BLaER1 treated with 17β-estradiol and CSF1 and Interleukin-3, amounts not matched to agents 10 nM and 100 nM (cell line): Measurements from ENCODE around the gene PDXP.
"Not testable (repeated sequence)": the region's sequence is repeated elsewhere in the genome, so short reads cannot be mapped to it uniquely, and the experiment has no call there.

Experiments used
- H3K27ac ChIP-seq, 11 experiments: shearing (Covaris generic); formaldehyde crosslinking; 2 replicates each; pipeline ENCODE4 v1.8.1; 2022
- H3K27me3 ChIP-seq, 11 experiments: shearing (Covaris generic); formaldehyde crosslinking; 2 replicates each; pipeline ENCODE4 v1.8.1; 2022
- H3K36me3 ChIP-seq, 11 experiments: shearing (Covaris generic); formaldehyde crosslinking; 2 replicates each; pipeline ENCODE4 v1.8.1; 2022
- H3K4me1 ChIP-seq, 10 experiments: shearing (Covaris generic); formaldehyde crosslinking; 2 replicates each; pipeline ENCODE4 v1.8.1; 2022
- H3K4me2 ChIP-seq, 11 experiments: shearing (Covaris generic); formaldehyde crosslinking; 2 replicates each; pipeline ENCODE4 v1.8.1; 2022
- H3K4me3 ChIP-seq, 10 experiments: shearing (Covaris generic); formaldehyde crosslinking; 2 replicates each; pipeline ENCODE4 v1.8.1; 2022
- H3K9ac ChIP-seq, 11 experiments: shearing (Covaris generic); formaldehyde crosslinking; 2 replicates each; pipeline ENCODE4 v1.8.1; 2022
- H3K9me3 ChIP-seq, 11 experiments: shearing (Covaris generic); formaldehyde crosslinking; replicated peaks in 1 of 11; 2 replicates each; pipeline ENCODE4 v1.8.1; 2022
- H4K20me1 ChIP-seq, 11 experiments: shearing (Covaris generic); formaldehyde crosslinking; 2 replicates each; pipeline ENCODE4 v1.8.1; 2022
- Cebpa-rat ChIP-seq, 11 experiments: shearing (Covaris generic); IDR thresholded peaks; 2 replicates each; pipeline ENCODE4 v1.8.1; 2022

The PDXP gene

GRCh38 chr22:37658133-37659065 is at the start of gene PDXP:
Gene PDXP, plus strand, starts transcription at chr22:37658723. Its CDS starts 60 bp downstream, at chr22:37658783.
- no peak for TF ChIP-seq Cebpa-rat (IDR thresholded peaks at IDR 0.05)
- Histone ChIP-seq H3K9me3 (no peaks in the 10 kb centered on the region), H3K27ac (peak within 1 kb of the TSS; percentile 36 to 92 (median 87); a peak in 21 of 22 replicates), H3K9ac (peak within 1 kb of the TSS; percentile 80 to 95 (median 91)), H4K20me1 (peaks cover 10 to 70% (median 45%) of the 10 kb centered on the region in 11 experiments; a peak in 21 of 22 replicates), H3K4me3 (peak within 1 kb of the TSS; percentile 73 to 98 (median 87)), H3K4me2 (peak within 1 kb of the TSS; percentile 91 to 100 (median 98)), H3K4me1 (peaks cover 47 to 62% (median 50%) of the 10 kb centered on the region in 10 experiments), H3K27me3 (no peaks in the 10 kb centered on the region), H3K36me3 (peaks cover 12 to 24% (median 17%) of the 10 kb centered on the region in 11 experiments)

- H3K9me3 ChIP-seq: no peaks in the 10 kb centered on the region
- peaks cover 0 to 30% (median 10%) of the 10 kb centered on the region in 11 experiments; a peak in 9 of 22 replicates for H4K20me1 ChIP-seq
- H3K36me3 ChIP-seq: peaks cover 8 to 32% (median 23%) of the 10 kb centered on the region in 11 experiments
- TF ChIP-seq Cebpa-rat (IDR thresholded peaks at IDR 0.05): no peak
- peak overlapping the region; percentile 76 to 99 (median 88) for H3K4me3 ChIP-seq
- H3K27me3 ChIP-seq: no peaks in the 10 kb centered on the region
- H3K4me1 ChIP-seq: peaks cover 52 to 65% (median 58%) of the 10 kb centered on the region in 10 experiments
- H3K4me2 ChIP-seq: peak overlapping the region; percentile 89 to 99 (median 97)
- H3K27ac ChIP-seq: peak overlapping the region; percentile 82 to 94 (median 90)
- H3K9ac ChIP-seq: peak overlapping the region; percentile 84 to 97 (median 93)
Measured at GRCh38 chr22:37609240-37610152, 49.0 kb upstream of the PDXP start.

GRCh38 chr22:37610153-37610475 is 48.4 kb upstream of the PDXP start:
- H4K20me1 ChIP-seq: peaks cover 0 to 30% (median 10%) of the 10 kb centered on the region in 11 experiments; a peak in 9 of 22 replicates
- H3K9me3 ChIP-seq, H3K27me3 ChIP-seq: not testable (repeated sequence)
- H3K9ac ChIP-seq: peak overlapping the region; percentile 84 to 97 (median 93)
- peak overlapping the region; percentile 89 to 99 (median 97) for H3K4me2 ChIP-seq
- H3K4me3 ChIP-seq: peak overlapping the region; percentile 76 to 99 (median 88)
- peaks cover 46 to 58% (median 52%) of the 10 kb centered on the region in 10 experiments for H3K4me1 ChIP-seq
- H3K36me3 ChIP-seq: peaks cover 13 to 38% (median 29%) of the 10 kb centered on the region in 11 experiments
- H3K27ac ChIP-seq: peak overlapping the region; percentile 82 to 94 (median 90)

- Histone ChIP-seq H3K9ac (peak overlapping the region; percentile 84 to 97 (median 93)), H3K36me3 (peaks cover 13 to 43% (median 34%) of the 10 kb centered on the region in 11 experiments), H3K4me2 (peak overlapping the region; percentile 89 to 99 (median 97)), H3K4me3 (peak overlapping the region; percentile 76 to 99 (median 88)), H3K9me3 (no peaks in the 10 kb centered on the region), H4K20me1 (peaks cover 0 to 30% (median 10%) of the 10 kb centered on the region in 11 experiments; a peak in 9 of 22 replicates), H3K27ac (peak overlapping the region; percentile 82 to 94 (median 90)), H3K4me1 (peaks cover 41 to 53% (median 47%) of the 10 kb centered on the region in 10 experiments), H3K27me3 (no peaks in the 10 kb centered on the region)
- no peak for TF ChIP-seq Cebpa-rat (IDR thresholded peaks at IDR 0.05)
Measured at GRCh38 chr22:37610480-37611129, 47.9 kb upstream of the PDXP start.

- Histone ChIP-seq H3K4me1 (peaks cover 38 to 47% (median 44%) of the 10 kb centered on the region in 10 experiments), H4K20me1 (peaks cover 0 to 32% (median 10%) of the 10 kb centered on the region in 11 experiments; a peak in 11 of 22 replicates), H3K4me2 (peak overlapping the region; percentile 89 to 99 (median 97)), H3K9ac (peak overlapping the region; percentile 12 to 97 (median 93); a peak in 18 of 22 replicates), H3K4me3 (peak overlapping the region in 3 of 10 experiments; percentile 76 to 94 (median 78); a peak in 5 of 20 replicates), H3K36me3 (peaks cover 18 to 49% (median 38%) of the 10 kb centered on the region in 11 experiments), H3K27ac (peak overlapping the region; percentile 82 to 94 (median 90); a peak in 21 of 22 replicates), H3K27me3 (no peaks in the 10 kb centered on the region), H3K9me3 (no peaks in the 10 kb centered on the region)
- TF ChIP-seq Cebpa-rat (IDR thresholded peaks at IDR 0.05): no peak
Measured at GRCh38 chr22:37611207-37611606, 47.3 kb upstream of the PDXP start.

- H3K4me2 ChIP-seq: no peak overlapping the region
- peak overlapping the region in 2 of 11 experiments; percentile 11 to 24; a peak in 2 of 22 replicates for H3K9ac ChIP-seq
- H3K9me3 ChIP-seq: no peaks in the 10 kb centered on the region
- H4K20me1 ChIP-seq: peaks cover 0 to 47% (median 9%) of the 10 kb centered on the region in 11 experiments; a peak in 10 of 22 replicates
- H3K4me3 ChIP-seq: no peak overlapping the region
- peaks cover 3 to 19% (median 13%) of the 10 kb centered on the region in 10 experiments for H3K4me1 ChIP-seq
- TF ChIP-seq Cebpa-rat (IDR thresholded peaks at IDR 0.05): no peak
- peaks cover 70 to 94% (median 88%) of the 10 kb centered on the region in 11 experiments for H3K36me3 ChIP-seq
- H3K27ac ChIP-seq: peak overlapping the region in 1 of 11 experiments; percentile 20; a peak in 1 of 22 replicates
- H3K27me3 ChIP-seq: no peaks in the 10 kb centered on the region
Measured at GRCh38 chr22:37616201-37617083, 42.1 kb upstream of the PDXP start.

GRCh38 chr22:37617431-37617830 is 41.1 kb upstream of the PDXP start:
- no peak for TF ChIP-seq Cebpa-rat (IDR thresholded peaks at IDR 0.05)
- no peak overlapping the region for H3K27ac ChIP-seq
- H3K27me3 ChIP-seq: no peaks in the 10 kb centered on the region
- H3K4me3 ChIP-seq: no peak overlapping the region
- H3K4me2 ChIP-seq: no peak overlapping the region
- H4K20me1 ChIP-seq: peaks cover 0 to 46% (median 9%) of the 10 kb centered on the region in 11 experiments; a peak in 8 of 22 replicates
- peak overlapping the region in 1 of 11 experiments; percentile 2; a peak in 1 of 22 replicates for H3K9ac ChIP-seq
- H3K4me1 ChIP-seq: peaks cover 0 to 17% (median 9%) of the 10 kb centered on the region in 10 experiments; a peak in 8 of 20 replicates
- H3K9me3 ChIP-seq: no peaks in the 10 kb centered on the region
- peaks cover 78 to 98% (median 95%) of the 10 kb centered on the region in 11 experiments for H3K36me3 ChIP-seq
